Calu3 (cell line): ENCODE measurements around the gene FAM114A1. TPM values are rescaled to one million over a fixed set of nuclear protein-coding genes. Genes with fewer than 3 reads are reported as not detected.

Source experiments
- BruUV-seq: library from RNA; stranded (reverse); fragments of 400-500 nt; replicated peaks from 2 replicates; lab custom pipeline; 2021; lab: Mats Ljungman, UMichigan
- CTCF ChIA-PET: fragments of 300-600 bp; sonication (Branson Sonifier 250); formaldehyde crosslinking; loops from one replicate; lab custom pipeline; 2022; ENCODE audit warnings: antibody characterized with exemption; lab: Charles Lee
- DNase-seq: peaks from one replicate; pipeline ENCODE4 v3.0.0; 2022
- H3K27ac Mint-ChIP-seq: one replicate; pipeline ENCODE4 v1.8.0; 2022; ENCODE audit warnings: mixed read lengths; ENCODE audit not compliant: unreplicated experiment
- H3K27me3 Mint-ChIP-seq: one replicate; pipeline ENCODE4 v1.8.0; 2022; ENCODE audit warnings: mixed read lengths; ENCODE audit not compliant: unreplicated experiment
- H3K36me3 Mint-ChIP-seq: one replicate; pipeline ENCODE4 v1.8.0; 2022; ENCODE audit warnings: mild to moderate bottlenecking, moderate library complexity, mixed read lengths; ENCODE audit not compliant: insufficient read depth, unreplicated experiment
- H3K4me1 Mint-ChIP-seq: one replicate; pipeline ENCODE4 v1.8.0; 2022; ENCODE audit warnings: mild to moderate bottlenecking, low read depth, mixed read lengths; ENCODE audit not compliant: unreplicated experiment
- H3K4me3 Mint-ChIP-seq: one replicate; pipeline ENCODE4 v1.8.0; 2022; ENCODE audit warnings: mild to moderate bottlenecking, low read depth, moderate library complexity, mixed read lengths; ENCODE audit not compliant: unreplicated experiment
- H3K9me3 Mint-ChIP-seq: one replicate; pipeline ENCODE4 v1.8.0; 2022; ENCODE audit warnings: low read depth, mixed read lengths; ENCODE audit not compliant: unreplicated experiment
- intact Hi-C: fragments of 100-400 bp; cut with micrococcal nuclease; formaldehyde crosslinking; loops from one replicate; pipeline ENCODE4 v1.10.0; 2022; ENCODE audit not compliant: unreplicated experiment
- total RNA-seq: library from RNA; stranded (reverse); gene quantifications from 2 replicates; pipeline ENCODE4 v1.2.3, GENCODE V29; 2022
- TF ChIP-seq, protein P1 (sequence below): fragments of 200-600 bp; IDR thresholded peaks from one replicate; pipeline ENCODE4 v1.8.0; 2022; ENCODE audit warnings: antibody characterized with exemption; ENCODE audit not compliant: unreplicated experiment

Gene FAM114A1
- total RNA-seq, 1 experiment from 2014 or later, result 22.1 TPM

DNA sequence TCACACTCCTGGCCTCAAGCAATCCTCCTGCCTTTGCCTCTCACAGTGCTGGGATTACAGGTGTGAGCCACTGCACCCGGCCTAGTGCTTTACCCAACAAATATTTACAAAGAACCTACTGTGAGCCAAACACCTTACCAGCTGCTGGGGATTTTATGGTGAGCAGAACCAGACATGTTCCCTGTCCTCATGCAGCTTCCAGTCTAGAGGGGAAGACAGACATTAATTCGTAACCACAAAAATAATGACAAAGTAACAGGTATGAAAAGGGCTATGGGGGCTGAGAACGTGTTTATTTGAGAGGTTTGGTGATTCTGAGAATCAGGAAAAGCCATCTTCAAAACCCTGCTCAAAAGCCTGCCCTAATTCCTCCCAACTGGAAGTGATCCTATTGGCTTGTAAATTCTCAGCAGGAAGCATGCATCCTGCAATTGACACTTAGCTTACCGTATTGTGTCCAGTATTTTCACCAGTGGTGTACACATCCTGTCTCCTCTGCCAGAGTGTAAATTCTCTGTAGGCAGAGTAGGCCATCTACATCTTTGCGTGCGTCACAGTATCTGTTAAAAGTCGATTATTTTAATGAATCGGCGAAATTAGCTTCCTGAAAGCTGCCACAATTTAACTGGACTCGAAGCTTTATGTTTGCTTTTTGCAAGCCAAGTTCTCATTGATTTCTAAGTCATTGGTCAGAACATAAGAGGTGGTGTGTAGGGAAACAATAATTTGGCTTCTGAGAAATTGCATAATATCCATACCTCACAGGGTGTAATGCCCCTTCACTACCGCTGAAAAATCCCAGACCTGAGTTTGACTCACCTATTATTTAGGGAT lies 97.6 kb downstream of the FAM114A1 start:
- DNase-seq, result no peak
- Mint-ChIP-seq H3K36me3 (peaks cover 7% of the 10 kb centered on the region), H3K4me3 (no peak overlapping the region), H3K27ac (peak overlapping the region; percentile 60), H3K4me1 (peaks cover 13% of the 10 kb centered on the region), H3K27me3 (no peaks in the 10 kb centered on the region), H3K9me3 (peaks cover 2% of the 10 kb centered on the region)
- CTCF ChIA-PET, result interaction anchor here (0.6 kb wide), 1 partner anchor 78 kb away, joined by 5 read pairs; no protein-coding TSS in a partner anchor
- TF ChIP-seq, protein P1, sequence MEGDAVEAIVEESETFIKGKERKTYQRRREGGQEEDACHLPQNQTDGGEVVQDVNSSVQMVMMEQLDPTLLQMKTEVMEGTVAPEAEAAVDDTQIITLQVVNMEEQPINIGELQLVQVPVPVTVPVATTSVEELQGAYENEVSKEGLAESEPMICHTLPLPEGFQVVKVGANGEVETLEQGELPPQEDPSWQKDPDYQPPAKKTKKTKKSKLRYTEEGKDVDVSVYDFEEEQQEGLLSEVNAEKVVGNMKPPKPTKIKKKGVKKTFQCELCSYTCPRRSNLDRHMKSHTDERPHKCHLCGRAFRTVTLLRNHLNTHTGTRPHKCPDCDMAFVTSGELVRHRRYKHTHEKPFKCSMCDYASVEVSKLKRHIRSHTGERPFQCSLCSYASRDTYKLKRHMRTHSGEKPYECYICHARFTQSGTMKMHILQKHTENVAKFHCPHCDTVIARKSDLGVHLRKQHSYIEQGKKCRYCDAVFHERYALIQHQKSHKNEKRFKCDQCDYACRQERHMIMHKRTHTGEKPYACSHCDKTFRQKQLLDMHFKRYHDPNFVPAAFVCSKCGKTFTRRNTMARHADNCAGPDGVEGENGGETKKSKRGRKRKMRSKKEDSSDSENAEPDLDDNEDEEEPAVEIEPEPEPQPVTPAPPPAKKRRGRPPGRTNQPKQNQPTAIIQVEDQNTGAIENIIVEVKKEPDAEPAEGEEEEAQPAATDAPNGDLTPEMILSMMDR, result no peak
- intact Hi-C loops, result no loop called here
- no TSS peak for BruUV-seq

DNA sequence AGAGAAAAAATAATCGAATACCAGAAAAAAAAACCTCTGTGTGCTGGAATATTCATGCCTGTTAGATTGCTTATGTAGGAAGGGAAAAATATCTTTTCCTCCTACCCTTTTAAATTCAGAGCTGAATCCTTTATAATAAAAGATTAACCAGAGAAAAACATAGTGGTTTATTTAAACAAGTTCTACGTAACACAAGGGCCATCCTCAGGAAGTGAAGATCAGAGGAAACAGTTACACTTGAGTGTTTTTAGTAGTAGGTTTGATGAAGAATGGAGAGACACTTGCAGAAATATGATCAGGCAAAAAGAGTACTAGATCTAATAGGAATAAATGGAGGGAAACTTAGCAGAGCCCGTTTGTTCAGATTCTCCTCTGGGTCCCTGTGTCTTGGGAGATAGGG lies 98.3 kb downstream of the FAM114A1 start:
- CTCF ChIA-PET, result no interaction called here
- DNase-seq, result no peak
- Mint-ChIP-seq H3K36me3 (peaks cover 7% of the 10 kb centered on the region), H3K4me1 (peaks cover 13% of the 10 kb centered on the region), H3K4me3 (no peak overlapping the region), H3K9me3 (peaks cover 2% of the 10 kb centered on the region), H3K27ac (peak overlapping the region; percentile 60), H3K27me3 (no peaks in the 10 kb centered on the region)
- BruUV-seq, result no TSS peak
- intact Hi-C loops, result no loop called here
- TF ChIP-seq, protein P1, result no peak

DNA sequence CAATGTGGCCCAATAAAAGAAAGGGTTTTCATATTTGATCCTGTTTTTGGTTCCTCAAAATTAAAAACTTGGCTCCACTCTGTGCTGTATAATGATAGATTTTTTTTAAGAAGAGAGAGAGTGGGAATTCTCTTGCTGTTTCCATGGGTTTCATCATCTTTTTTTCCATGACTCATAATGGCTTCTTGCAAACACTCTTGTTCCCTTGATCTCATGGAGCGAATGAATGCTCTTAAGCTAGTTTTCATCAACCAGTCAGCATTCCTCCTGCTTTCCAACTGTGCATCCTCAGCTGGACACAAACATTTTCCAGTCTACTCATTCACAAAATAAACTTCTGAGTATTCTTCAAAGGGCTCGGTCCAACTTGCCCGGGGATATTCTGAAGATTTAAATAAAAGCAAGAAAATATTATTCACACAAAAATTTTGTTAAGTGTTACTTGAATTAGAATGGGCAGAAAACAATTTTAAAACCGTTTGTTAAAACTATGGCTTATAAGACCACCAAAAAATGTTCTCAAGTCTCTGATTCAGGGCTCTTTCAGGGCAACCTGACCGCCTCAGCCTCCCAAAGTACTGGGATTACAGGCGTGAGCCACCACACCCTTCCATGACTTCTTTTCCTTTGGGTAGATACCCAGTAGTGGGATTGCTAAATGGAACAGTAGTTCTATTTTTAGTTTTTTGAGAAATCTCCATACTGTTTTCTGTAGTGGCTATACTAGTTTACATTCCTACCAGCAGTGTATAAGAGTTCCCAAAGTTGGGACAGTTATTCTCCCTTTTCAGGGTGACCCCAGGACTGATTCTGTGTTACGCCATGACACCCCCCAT lies 99.9 kb downstream of the FAM114A1 start:
- CTCF ChIA-PET, result no interaction called here
- H3K27ac Mint-ChIP-seq, result peak overlapping the region; percentile 96
- TF ChIP-seq, protein P1, result no peak
- H3K4me3 Mint-ChIP-seq, result no peak overlapping the region
- H3K4me1 Mint-ChIP-seq, result peaks cover 13% of the 10 kb centered on the region
- DNase-seq, result no peak
- H3K9me3 Mint-ChIP-seq, result no peaks in the 10 kb centered on the region
- BruUV-seq, result no TSS peak
- no peaks in the 10 kb centered on the region for H3K27me3 Mint-ChIP-seq
- intact Hi-C loops, result no loop called here
- peaks cover 12% of the 10 kb centered on the region for H3K36me3 Mint-ChIP-seq

DNA sequence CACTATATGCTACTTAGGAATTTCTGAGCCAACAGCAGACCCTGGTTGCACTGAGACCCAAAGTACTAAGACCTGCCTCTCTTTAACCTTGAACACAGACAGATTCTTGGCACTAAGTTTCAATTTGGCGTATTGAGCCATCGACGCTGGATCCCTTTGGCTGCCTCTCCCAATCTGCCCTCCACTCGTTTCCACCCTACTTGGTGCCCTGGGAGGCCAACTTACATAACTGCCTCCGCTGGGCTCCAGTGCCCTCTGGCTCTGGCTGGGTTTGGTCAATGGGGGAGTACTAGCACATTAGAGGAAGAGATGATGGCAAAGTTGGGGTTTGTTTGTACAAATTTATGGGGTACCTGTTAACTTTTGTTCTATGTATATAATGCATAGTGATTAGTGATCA lies 101.1 kb downstream of the FAM114A1 start:
- no peak for DNase-seq
- Mint-ChIP-seq H3K4me1 (peaks cover 13% of the 10 kb centered on the region), H3K4me3 (no peak overlapping the region), H3K9me3 (no peaks in the 10 kb centered on the region), H3K27ac (peak overlapping the region; percentile 20), H3K36me3 (peaks cover 12% of the 10 kb centered on the region), H3K27me3 (no peaks in the 10 kb centered on the region)
- intact Hi-C loops, result no loop called here
- CTCF ChIA-PET, result no interaction called here
- BruUV-seq, result no TSS peak
- TF ChIP-seq, protein P1, result no peak
